NCI-H524 treated with DMSO at 0.1 percent for 48 hours (cell line): ENCODE results near the gene TOE1.

Source experiments
- DNase-seq: peaks from one replicate; lab custom pipeline; 2025; lab: John Stamatoyannopoulos, UW

Gene TOE1

GRCh38 chr1:45326627-45327623 is 13.0 kb upstream of the TOE1 start, which contains the start of gene HPDL:
HPDL (plus strand) TSS chr1:45326895; CDS start chr1:45327149, 254 bp downstream.
- peak; percentile 11 for DNase-seq

GRCh38 chr1:45327644-45328515 is 12.1 kb upstream of the TOE1 start:
- no peak for DNase-seq

GRCh38 chr1:45328680-45329079 is 11.3 kb upstream of the TOE1 start:
- DNase-seq, result no peak

- DNase-seq, result no peak
These were observed 10.5 kb upstream of the TOE1 start for GRCh38 chr1:45329445-45329844.

GRCh38 chr1:45331436-45332345 is 8.3 kb upstream of the TOE1 start:
- no peak for DNase-seq

GRCh38 chr1:45332346-45332720 is 7.6 kb upstream of the TOE1 start:
- no peak for DNase-seq

GRCh38 chr1:45334308-45335245 is 5.4 kb upstream of the TOE1 start:
- no peak for DNase-seq

GRCh38 chr1:45335855-45336324 is 4.1 kb upstream of the TOE1 start:
- no peak for DNase-seq

GRCh38 chr1:45337630-45338325 is 2.2 kb upstream of the TOE1 start:
- DNase-seq, result no peak

GRCh38 chr1:45340816-45341466 is 971 bp downstream of the TOE1 start:
- DNase-seq, result no peak

GRCh38 chr1:45344499-45344898 is 4.5 kb downstream of the TOE1 start:
- no peak for DNase-seq

GRCh38 chr1:45345014-45345413 is 5.0 kb downstream of the TOE1 start:
- no peak for DNase-seq

GRCh38 chr1:45346473-45346872 is 6.5 kb downstream of the TOE1 start:
- DNase-seq, result no peak

- no peak for DNase-seq
These were observed 8.1 kb downstream of the TOE1 start for GRCh38 chr1:45348020-45348419.

GRCh38 chr1:45348609-45348965 is 8.6 kb downstream of the TOE1 start:
- DNase-seq, result no peak

- no peak for DNase-seq
These were observed 9.2 kb downstream of the TOE1 start for GRCh38 chr1:45348966-45349677.

GRCh38 chr1:45351508-45351907 is 11.5 kb downstream of the TOE1 start:
- DNase-seq, result no peak

- DNase-seq, result no peak
These were observed 13.7 kb downstream of the TOE1 start for GRCh38 chr1:45353685-45354084.

- no peak for DNase-seq
These were observed 14.9 kb downstream of the TOE1 start for GRCh38 chr1:45354838-45355237.
